ENCODE data around the gene LINC01488.

GRCh38 chr11:69476509-69476961, 4.9 kb upstream of the LINC01488 start:
- TF ChIP-seq, protein P1, sequence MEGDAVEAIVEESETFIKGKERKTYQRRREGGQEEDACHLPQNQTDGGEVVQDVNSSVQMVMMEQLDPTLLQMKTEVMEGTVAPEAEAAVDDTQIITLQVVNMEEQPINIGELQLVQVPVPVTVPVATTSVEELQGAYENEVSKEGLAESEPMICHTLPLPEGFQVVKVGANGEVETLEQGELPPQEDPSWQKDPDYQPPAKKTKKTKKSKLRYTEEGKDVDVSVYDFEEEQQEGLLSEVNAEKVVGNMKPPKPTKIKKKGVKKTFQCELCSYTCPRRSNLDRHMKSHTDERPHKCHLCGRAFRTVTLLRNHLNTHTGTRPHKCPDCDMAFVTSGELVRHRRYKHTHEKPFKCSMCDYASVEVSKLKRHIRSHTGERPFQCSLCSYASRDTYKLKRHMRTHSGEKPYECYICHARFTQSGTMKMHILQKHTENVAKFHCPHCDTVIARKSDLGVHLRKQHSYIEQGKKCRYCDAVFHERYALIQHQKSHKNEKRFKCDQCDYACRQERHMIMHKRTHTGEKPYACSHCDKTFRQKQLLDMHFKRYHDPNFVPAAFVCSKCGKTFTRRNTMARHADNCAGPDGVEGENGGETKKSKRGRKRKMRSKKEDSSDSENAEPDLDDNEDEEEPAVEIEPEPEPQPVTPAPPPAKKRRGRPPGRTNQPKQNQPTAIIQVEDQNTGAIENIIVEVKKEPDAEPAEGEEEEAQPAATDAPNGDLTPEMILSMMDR (IDR thresholded peaks at IDR 0.05), result no peak
- no peak for TF ChIP-seq EZH2 (IDR thresholded peaks at IDR 0.05; ENCODE audit: borderline replicate concordance, insufficient read depth, low read depth, low read length, poor library complexity, severe bottlenecking)

All from B cell (primary cell).